Panc1 (cell line): ENCODE measurements around the gene HCST. TPM values are rescaled to one million over a fixed set of nuclear protein-coding genes. Genes with fewer than 3 reads are reported as not detected.
"Not testable (repeated sequence)": the region's sequence is repeated elsewhere in the genome, so short reads cannot be mapped to it uniquely, and the experiment has no call there.

Experiments
- ATAC-seq: fragments of 200-7000 bp; cut with Tn5 transposase; 2 replicates; pipeline ENCODE4 v1.9.1; 2020; ENCODE audit warnings: mild to moderate bottlenecking, moderate library complexity
- BruUV-seq: library from RNA; stranded (reverse); fragments of 400-500 nt; replicated peaks from 2 replicates; lab custom pipeline; 2021; lab: Mats Ljungman, UMichigan
- CTCF ChIA-PET: fragments of 300-600 bp; sonication (Branson Sonifier 250); formaldehyde crosslinking; loops from one replicate; lab custom pipeline; 2022; ENCODE audit warnings: antibody characterized with exemption; lab: Charles Lee
- POLR2A ChIA-PET: fragments of 300-600 bp; sonication (Branson Sonifier 250); formaldehyde crosslinking; loops from one replicate; lab custom pipeline; 2022; ENCODE audit warnings: antibody characterized with exemption; lab: Charles Lee
- DNase-seq: peaks from one replicate; pipeline ENCODE4 v3.0.0-alpha.2; 2010; ENCODE audit warnings: low read depth, low spot score
- H3K27ac ChIP-seq: 2 replicates; pipeline ENCODE4 v1.5.1; 2011; ENCODE audit warnings: mild to moderate bottlenecking, low read length, inconsistent platforms
- H3K27me3 ChIP-seq: fragments of 200-500 bp; sonication (Bioruptor generic); 2 replicates; pipeline ENCODE4 v1.6.0; 2014; ENCODE audit warnings: low read length, inconsistent platforms; ENCODE audit not compliant: control insufficient read depth, insufficient read depth
- H3K36me3 ChIP-seq: fragments of 200-500 bp; sonication (Bioruptor generic); 2 replicates; pipeline ENCODE4 v1.5.1; 2014; ENCODE audit warnings: inconsistent platforms, mild to moderate bottlenecking, low read length, moderate library complexity; ENCODE audit not compliant: control insufficient read depth, insufficient read depth
- H3K4me1 ChIP-seq: 2 replicates; pipeline ENCODE4 v1.5.1; 2011; ENCODE audit warnings: inconsistent platforms, mild to moderate bottlenecking, low read length, moderate library complexity; ENCODE audit not compliant: control insufficient read depth, insufficient read depth
- H3K4me3 ChIP-seq, 2 experiments: 2 replicates each; pipeline ENCODE4 v1.5.1; 2011 to 2012; ENCODE audit warnings: low read depth in 2 of 2, low read length in 2 of 2, mild to moderate bottlenecking in 2 of 2, inconsistent platforms in 1 of 2, moderate library complexity in 1 of 2
- H3K9me3 ChIP-seq: fragments of 200-500 bp; sonication (Bioruptor generic); 2 replicates; pipeline ENCODE4 v1.5.1; 2014; ENCODE audit warnings: low read depth, mild to moderate bottlenecking, inconsistent platforms, low read length, moderate library complexity; ENCODE audit not compliant: control insufficient read depth, insufficient read depth
- POLR2AphosphoS5 ChIP-seq: IDR thresholded peaks from 2 replicates; pipeline ENCODE4 v1.6.1; 2012; ENCODE audit warnings: mild to moderate bottlenecking, low read depth, low read length, moderate library complexity
- SIN3A ChIP-seq: IDR thresholded peaks from 2 replicates; pipeline ENCODE4 v1.6.1; 2012; ENCODE audit warnings: low read depth, mild to moderate bottlenecking, low read length, moderate library complexity, borderline replicate concordance; ENCODE audit not compliant: insufficient read depth
- TCF7L2 ChIP-seq: IDR thresholded peaks from 2 replicates; pipeline ENCODE4 v1.6.1; 2011; ENCODE audit warnings: mild to moderate bottlenecking, low read depth, low read length, inconsistent platforms
- in situ Hi-C: cut with HindIII; loops from 2 replicates; pipeline ENCODE4 v1.10.0; 2016; ENCODE audit warnings: low sequenced_read_pairs, low pct_unique_long_range_greater_than_20kb
- intact Hi-C: fragments of 100-400 bp; cut with micrococcal nuclease; formaldehyde crosslinking; loops from one replicate; pipeline ENCODE4 v1.10.0; 2022; ENCODE audit not compliant: unreplicated experiment
- total RNA-seq: library from RNA; stranded (reverse); gene quantifications from one replicate; pipeline ENCODE4 v1.2.1, GENCODE V29; 2021; ENCODE audit not compliant: unreplicated experiment
- TF ChIP-seq, protein P1 (sequence below), 2 experiments: IDR thresholded peaks; 2 replicates each; pipeline ENCODE4 v1.6.1; 2011 to 2012; ENCODE audit warnings: low read depth in 2 of 2, control low read depth in 1 of 2, low read length in 1 of 2, mild to moderate bottlenecking in 1 of 2, moderate library complexity in 1 of 2; ENCODE audit not compliant: insufficient read depth in 1 of 2
- TF ChIP-seq, protein P2 (sequence below): fragments of 450-650 bp; IDR thresholded peaks from 2 replicates; pipeline ENCODE4 v1.5.1; 2017; ENCODE audit warnings: mild to moderate bottlenecking

The HCST gene
- total RNA-seq, 1 experiment from 2014 or later: 2.9 TPM

DNA sequence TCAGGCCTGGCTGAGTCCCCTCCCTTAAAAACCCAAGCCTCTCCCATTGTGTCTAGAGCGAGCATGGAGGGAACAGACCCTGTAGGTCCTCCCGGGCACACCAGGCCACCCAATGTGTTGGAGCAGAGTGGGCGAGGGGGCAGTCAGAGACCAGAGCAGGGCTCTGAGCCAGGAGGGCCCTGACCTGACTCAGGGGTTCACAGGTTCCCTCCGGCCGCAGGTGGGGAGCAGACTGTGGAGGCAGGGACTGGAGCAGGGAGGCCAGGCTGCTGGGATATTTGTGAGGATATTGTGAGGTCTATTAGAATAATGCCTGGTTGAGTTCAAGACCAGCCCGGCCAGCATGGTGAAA, 7.3 kb downstream of the HCST start:
- CTCF ChIA-PET: no interaction called here
- H3K36me3 ChIP-seq: no peaks in the 10 kb centered on the region
- POLR2A ChIA-PET: no interaction called here
- BruUV-seq: no TSS peak
- no peak overlapping the region for H3K4me3 ChIP-seq
- intact Hi-C loops (no loop called here), in situ Hi-C loops (loop anchor here (10.0 kb wide), 2 partner anchors 55 to 75 kb away; partner anchors contain the start of genes KIRREL2 and NPHS1)
- DNase-seq (no peak), ATAC-seq (no peak)
- no peak overlapping the region for H3K27ac ChIP-seq
- no peaks in the 10 kb centered on the region for H3K9me3 ChIP-seq
- H3K4me1 ChIP-seq: no peaks in the 10 kb centered on the region
- TF ChIP-seq, protein P1, sequence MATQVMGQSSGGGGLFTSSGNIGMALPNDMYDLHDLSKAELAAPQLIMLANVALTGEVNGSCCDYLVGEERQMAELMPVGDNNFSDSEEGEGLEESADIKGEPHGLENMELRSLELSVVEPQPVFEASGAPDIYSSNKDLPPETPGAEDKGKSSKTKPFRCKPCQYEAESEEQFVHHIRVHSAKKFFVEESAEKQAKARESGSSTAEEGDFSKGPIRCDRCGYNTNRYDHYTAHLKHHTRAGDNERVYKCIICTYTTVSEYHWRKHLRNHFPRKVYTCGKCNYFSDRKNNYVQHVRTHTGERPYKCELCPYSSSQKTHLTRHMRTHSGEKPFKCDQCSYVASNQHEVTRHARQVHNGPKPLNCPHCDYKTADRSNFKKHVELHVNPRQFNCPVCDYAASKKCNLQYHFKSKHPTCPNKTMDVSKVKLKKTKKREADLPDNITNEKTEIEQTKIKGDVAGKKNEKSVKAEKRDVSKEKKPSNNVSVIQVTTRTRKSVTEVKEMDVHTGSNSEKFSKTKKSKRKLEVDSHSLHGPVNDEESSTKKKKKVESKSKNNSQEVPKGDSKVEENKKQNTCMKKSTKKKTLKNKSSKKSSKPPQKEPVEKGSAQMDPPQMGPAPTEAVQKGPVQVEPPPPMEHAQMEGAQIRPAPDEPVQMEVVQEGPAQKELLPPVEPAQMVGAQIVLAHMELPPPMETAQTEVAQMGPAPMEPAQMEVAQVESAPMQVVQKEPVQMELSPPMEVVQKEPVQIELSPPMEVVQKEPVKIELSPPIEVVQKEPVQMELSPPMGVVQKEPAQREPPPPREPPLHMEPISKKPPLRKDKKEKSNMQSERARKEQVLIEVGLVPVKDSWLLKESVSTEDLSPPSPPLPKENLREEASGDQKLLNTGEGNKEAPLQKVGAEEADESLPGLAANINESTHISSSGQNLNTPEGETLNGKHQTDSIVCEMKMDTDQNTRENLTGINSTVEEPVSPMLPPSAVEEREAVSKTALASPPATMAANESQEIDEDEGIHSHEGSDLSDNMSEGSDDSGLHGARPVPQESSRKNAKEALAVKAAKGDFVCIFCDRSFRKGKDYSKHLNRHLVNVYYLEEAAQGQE (IDR thresholded peaks at IDR 0.05; ENCODE audit: insufficient read depth in 1 of 2, low read depth in 2 of 2, low read length in 1 of 2): no peak
- TF ChIP-seq TCF7L2: no peak
- TF ChIP-seq POLR2AphosphoS5: no peak
- no peak for TF ChIP-seq SIN3A
- TF ChIP-seq, protein P2, sequence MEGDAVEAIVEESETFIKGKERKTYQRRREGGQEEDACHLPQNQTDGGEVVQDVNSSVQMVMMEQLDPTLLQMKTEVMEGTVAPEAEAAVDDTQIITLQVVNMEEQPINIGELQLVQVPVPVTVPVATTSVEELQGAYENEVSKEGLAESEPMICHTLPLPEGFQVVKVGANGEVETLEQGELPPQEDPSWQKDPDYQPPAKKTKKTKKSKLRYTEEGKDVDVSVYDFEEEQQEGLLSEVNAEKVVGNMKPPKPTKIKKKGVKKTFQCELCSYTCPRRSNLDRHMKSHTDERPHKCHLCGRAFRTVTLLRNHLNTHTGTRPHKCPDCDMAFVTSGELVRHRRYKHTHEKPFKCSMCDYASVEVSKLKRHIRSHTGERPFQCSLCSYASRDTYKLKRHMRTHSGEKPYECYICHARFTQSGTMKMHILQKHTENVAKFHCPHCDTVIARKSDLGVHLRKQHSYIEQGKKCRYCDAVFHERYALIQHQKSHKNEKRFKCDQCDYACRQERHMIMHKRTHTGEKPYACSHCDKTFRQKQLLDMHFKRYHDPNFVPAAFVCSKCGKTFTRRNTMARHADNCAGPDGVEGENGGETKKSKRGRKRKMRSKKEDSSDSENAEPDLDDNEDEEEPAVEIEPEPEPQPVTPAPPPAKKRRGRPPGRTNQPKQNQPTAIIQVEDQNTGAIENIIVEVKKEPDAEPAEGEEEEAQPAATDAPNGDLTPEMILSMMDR: no peak
- no peaks in the 10 kb centered on the region for H3K27me3 ChIP-seq

DNA sequence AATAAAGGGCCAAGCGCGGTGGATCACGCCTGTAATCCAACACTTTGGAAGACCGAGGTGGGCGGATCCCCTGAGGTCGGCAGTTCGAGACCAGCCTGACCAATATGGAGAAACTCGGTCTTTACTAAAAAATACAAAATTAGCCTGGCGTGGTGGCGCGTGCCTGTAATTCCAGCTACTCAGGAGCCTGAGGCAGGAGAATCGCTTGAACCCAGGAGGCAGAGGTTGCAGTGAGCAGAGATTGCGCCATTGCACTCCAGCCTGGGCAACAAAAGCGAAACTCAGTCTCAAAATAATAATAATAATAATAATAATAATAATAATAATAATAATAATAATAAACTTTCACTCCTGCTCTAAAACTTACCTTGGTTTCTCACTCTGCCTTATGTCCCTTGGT, 8.0 kb downstream of the HCST start:
- CTCF ChIA-PET: not testable (repeated sequence)
- in situ Hi-C loops: loop anchor here (10.0 kb wide), 1 partner anchor 56 kb away; the partner anchor contains the start of genes KIRREL2 and NPHS1
- POLR2A ChIA-PET: interaction anchor here (0.7 kb wide), 1 partner anchor 192 kb away, joined by 5 read pairs; no protein-coding TSS in a partner anchor

DNA sequence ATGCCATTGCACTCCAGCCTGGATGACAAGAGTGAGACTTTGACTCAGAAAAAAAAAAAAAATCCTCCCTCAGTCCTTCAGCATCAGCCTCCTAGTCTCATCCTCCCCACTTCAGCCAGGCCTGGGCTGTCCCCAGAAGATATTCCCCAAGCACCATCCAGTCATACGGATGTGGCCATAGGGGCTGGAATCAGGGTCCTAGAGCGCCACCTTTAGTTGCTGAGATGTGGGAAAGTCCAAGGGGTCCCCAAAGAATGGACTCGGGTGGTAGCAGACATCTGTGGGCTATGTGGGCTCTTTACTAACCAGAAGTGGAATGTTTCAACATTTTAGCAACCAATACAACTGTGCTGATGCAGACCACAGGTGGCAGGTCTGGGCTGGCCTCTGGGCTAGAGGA, 8.8 kb downstream of the HCST start:
- DNase-seq (no peak), ATAC-seq (no peak)
- Histone ChIP-seq H3K36me3 (no peaks in the 10 kb centered on the region), H3K27me3 (no peaks in the 10 kb centered on the region), H3K4me3 (no peak overlapping the region), H3K27ac (no peak overlapping the region), H3K4me1 (no peaks in the 10 kb centered on the region), H3K9me3 (no peaks in the 10 kb centered on the region)
- no TSS peak for BruUV-seq
- TF ChIP-seq, protein P2: no peak
- TF ChIP-seq TCF7L2: no peak
- TF ChIP-seq POLR2AphosphoS5: no peak
- TF ChIP-seq, protein P1 (IDR thresholded peaks at IDR 0.05; ENCODE audit: insufficient read depth in 1 of 2, low read depth in 2 of 2, low read length in 1 of 2): no peak
- no peak for TF ChIP-seq SIN3A
- ChIA-PET CTCF (no interaction called here), POLR2A (interaction anchor here (0.7 kb wide), 1 partner anchor 193 kb away, joined by 5 read pairs; no protein-coding TSS in a partner anchor)
- intact Hi-C loops (no loop called here), in situ Hi-C loops (loop anchor here (10.0 kb wide), 1 partner anchor 56 kb away; the partner anchor contains the start of genes KIRREL2 and NPHS1)

More for the DNA sequence above, 8.0 kb downstream of the HCST start:
- ATAC-seq, H3K9me3 ChIP-seq, BruUV-seq, H3K4me1 ChIP-seq, H3K4me3 ChIP-seq, H3K27me3 ChIP-seq, intact Hi-C loops, DNase-seq, H3K27ac ChIP-seq, H3K36me3 ChIP-seq: not testable (repeated sequence)
